ENCODE measurements around the gene LRRC34.

LRRC34 gene

GRCh38 chr3:169838511-169839030, 25.9 kb upstream of the LRRC34 start:
- Histone ChIP-seq H3K27ac (ENCODE audit: low read length) (no peak overlapping the region), H3K9me3 (ENCODE audit: control insufficient read depth, insufficient read depth, low read length) (no peaks in the 10 kb centered on the region), H3K4me3 (ENCODE audit: low read length) (no peak overlapping the region), H3K27me3 (ENCODE audit: control insufficient read depth, insufficient read depth, low read length) (no peaks in the 10 kb centered on the region), H3K36me3 (ENCODE audit: control insufficient read depth, insufficient read depth, low read length) (no peaks in the 10 kb centered on the region), H3K4me1 (ENCODE audit: control insufficient read depth, insufficient read depth, low read length) (no peaks in the 10 kb centered on the region)
- DNase-seq (ENCODE audit: low read depth, low spot score), result no peak
- no CpG with 5 or more reads among the region's 1 CpG for WGBS (ENCODE audit: insufficient coverage, insufficient read length)

- H3K36me3 ChIP-seq (ENCODE audit: control insufficient read depth, insufficient read depth, low read length), result no peaks in the 10 kb centered on the region
- H3K4me1 ChIP-seq (ENCODE audit: control insufficient read depth, insufficient read depth, low read length), result no peaks in the 10 kb centered on the region
- H3K9me3 ChIP-seq (ENCODE audit: control insufficient read depth, insufficient read depth, low read length), result no peaks in the 10 kb centered on the region
- H3K27me3 ChIP-seq (ENCODE audit: control insufficient read depth, insufficient read depth, low read length), result no peaks in the 10 kb centered on the region
- DNase-seq (ENCODE audit: low read depth, low spot score), result no peak
- no peak overlapping the region for H3K27ac ChIP-seq (ENCODE audit: low read length)
- H3K4me3 ChIP-seq (ENCODE audit: low read length), result no peak overlapping the region
- WGBS (ENCODE audit: insufficient coverage, insufficient read length), result no CpG with 5 or more reads among the region's 3 CpGs
These were observed 24.2 kb upstream of the LRRC34 start for GRCh38 chr3:169836942-169837275.

GRCh38 chr3:169836078-169836941, 23.6 kb upstream of the LRRC34 start:
- Histone ChIP-seq H3K9me3 (ENCODE audit: control insufficient read depth, insufficient read depth, low read length) (no peaks in the 10 kb centered on the region), H3K27ac (ENCODE audit: low read length) (no peak overlapping the region), H3K36me3 (ENCODE audit: control insufficient read depth, insufficient read depth, low read length) (no peaks in the 10 kb centered on the region), H3K4me1 (ENCODE audit: control insufficient read depth, insufficient read depth, low read length) (no peaks in the 10 kb centered on the region), H3K4me3 (ENCODE audit: low read length) (no peak overlapping the region), H3K27me3 (ENCODE audit: control insufficient read depth, insufficient read depth, low read length) (no peaks in the 10 kb centered on the region)
- DNase-seq (ENCODE audit: low read depth, low spot score), result no peak
- WGBS (ENCODE audit: insufficient coverage, insufficient read length), result no CpG with 5 or more reads among the region's 5 CpGs

- Histone ChIP-seq H3K36me3 (ENCODE audit: control insufficient read depth, insufficient read depth, low read length) (no peaks in the 10 kb centered on the region), H3K27ac (ENCODE audit: low read length) (no peak overlapping the region), H3K4me3 (ENCODE audit: low read length) (no peak overlapping the region), H3K4me1 (ENCODE audit: control insufficient read depth, insufficient read depth, low read length) (no peaks in the 10 kb centered on the region), H3K27me3 (ENCODE audit: control insufficient read depth, insufficient read depth, low read length) (no peaks in the 10 kb centered on the region), H3K9me3 (ENCODE audit: control insufficient read depth, insufficient read depth, low read length) (no peaks in the 10 kb centered on the region)
- no peak for DNase-seq (ENCODE audit: low read depth, low spot score)
- no CpG with 5 or more reads among the region's 1 CpG for WGBS (ENCODE audit: insufficient coverage, insufficient read length)
These were observed 22.8 kb upstream of the LRRC34 start for GRCh38 chr3:169835533-169835932.

- H3K36me3 ChIP-seq (ENCODE audit: control insufficient read depth, insufficient read depth, low read length), result no peaks in the 10 kb centered on the region
- H3K4me3 ChIP-seq (ENCODE audit: low read length), result no peak overlapping the region
- no peak overlapping the region for H3K27ac ChIP-seq (ENCODE audit: low read length)
- no peaks in the 10 kb centered on the region for H3K27me3 ChIP-seq (ENCODE audit: control insufficient read depth, insufficient read depth, low read length)
- no peak for DNase-seq (ENCODE audit: low read depth, low spot score)
- H3K9me3 ChIP-seq (ENCODE audit: control insufficient read depth, insufficient read depth, low read length), result no peaks in the 10 kb centered on the region
- WGBS (ENCODE audit: insufficient coverage, insufficient read length), result no CpG with 5 or more reads among the region's 4 CpGs
- H3K4me1 ChIP-seq (ENCODE audit: control insufficient read depth, insufficient read depth, low read length), result no peaks in the 10 kb centered on the region
These were observed 15.0 kb upstream of the LRRC34 start for GRCh38 chr3:169827712-169828111.

- Histone ChIP-seq H3K27me3 (ENCODE audit: control insufficient read depth, insufficient read depth, low read length) (no peaks in the 10 kb centered on the region), H3K27ac (ENCODE audit: low read length) (no peak overlapping the region), H3K36me3 (ENCODE audit: control insufficient read depth, insufficient read depth, low read length) (no peaks in the 10 kb centered on the region), H3K4me1 (ENCODE audit: control insufficient read depth, insufficient read depth, low read length) (no peaks in the 10 kb centered on the region), H3K4me3 (ENCODE audit: low read length) (no peak overlapping the region), H3K9me3 (ENCODE audit: control insufficient read depth, insufficient read depth, low read length) (no peaks in the 10 kb centered on the region)
- DNase-seq (ENCODE audit: low read depth, low spot score), result no peak
- WGBS (ENCODE audit: insufficient coverage, insufficient read length), result no CpG with 5 or more reads among the region's 3 CpGs
These were observed 12.6 kb upstream of the LRRC34 start for GRCh38 chr3:169825316-169825715.

- H3K9me3 ChIP-seq (ENCODE audit: control insufficient read depth, insufficient read depth, low read length), result no peaks in the 10 kb centered on the region
- H3K36me3 ChIP-seq (ENCODE audit: control insufficient read depth, insufficient read depth, low read length), result no peaks in the 10 kb centered on the region
- H3K27ac ChIP-seq (ENCODE audit: low read length), result no peak overlapping the region
- H3K27me3 ChIP-seq (ENCODE audit: control insufficient read depth, insufficient read depth, low read length), result no peaks in the 10 kb centered on the region
- H3K4me3 ChIP-seq (ENCODE audit: low read length), result no peak overlapping the region
- H3K4me1 ChIP-seq (ENCODE audit: control insufficient read depth, insufficient read depth, low read length), result no peaks in the 10 kb centered on the region
- DNase-seq (ENCODE audit: low read depth, low spot score), result no peak
- no CpG with 5 or more reads among the region's 6 CpGs for WGBS (ENCODE audit: insufficient coverage, insufficient read length)
These were observed 10.3 kb upstream of the LRRC34 start for GRCh38 chr3:169822983-169823382.

- Histone ChIP-seq H3K9me3 (ENCODE audit: control insufficient read depth, insufficient read depth, low read length) (no peaks in the 10 kb centered on the region), H3K36me3 (ENCODE audit: control insufficient read depth, insufficient read depth, low read length) (no peaks in the 10 kb centered on the region), H3K4me3 (ENCODE audit: low read length) (no peak overlapping the region), H3K27me3 (ENCODE audit: control insufficient read depth, insufficient read depth, low read length) (no peaks in the 10 kb centered on the region), H3K4me1 (ENCODE audit: control insufficient read depth, insufficient read depth, low read length) (no peaks in the 10 kb centered on the region), H3K27ac (ENCODE audit: low read length) (no peak overlapping the region)
- no peak for DNase-seq (ENCODE audit: low read depth, low spot score)
- WGBS (ENCODE audit: insufficient coverage, insufficient read length), result no CpG with 5 or more reads among the region's 20 CpGs
These were observed 9.8 kb upstream of the LRRC34 start for GRCh38 chr3:169822540-169822939.

GRCh38 chr3:169822091-169822490, 9.4 kb upstream of the LRRC34 start:
- H3K27ac ChIP-seq (ENCODE audit: low read length), result no peak overlapping the region
- no peaks in the 10 kb centered on the region for H3K4me1 ChIP-seq (ENCODE audit: control insufficient read depth, insufficient read depth, low read length)
- no peaks in the 10 kb centered on the region for H3K36me3 ChIP-seq (ENCODE audit: control insufficient read depth, insufficient read depth, low read length)
- WGBS (ENCODE audit: insufficient coverage, insufficient read length), result no CpG with 5 or more reads among the region's 15 CpGs
- H3K9me3 ChIP-seq (ENCODE audit: control insufficient read depth, insufficient read depth, low read length), result no peaks in the 10 kb centered on the region
- no peaks in the 10 kb centered on the region for H3K27me3 ChIP-seq (ENCODE audit: control insufficient read depth, insufficient read depth, low read length)
- H3K4me3 ChIP-seq (ENCODE audit: low read length), result no peak overlapping the region
- DNase-seq (ENCODE audit: low read depth, low spot score), result no peak

GRCh38 chr3:169818316-169818715, 5.6 kb upstream of the LRRC34 start:
- no peak for DNase-seq (ENCODE audit: low read depth, low spot score)
- H3K36me3 ChIP-seq (ENCODE audit: control insufficient read depth, insufficient read depth, low read length), result no peaks in the 10 kb centered on the region

More at GRCh38 chr3:169818316-169818715, 5.6 kb upstream of the LRRC34 start:
- Histone ChIP-seq H3K27me3 (ENCODE audit: control insufficient read depth, insufficient read depth, low read length) (no peaks in the 10 kb centered on the region; the same call in 1 of the 2 replicates), H3K4me3 (ENCODE audit: low read length) (no peak overlapping the region), H3K4me1 (ENCODE audit: control insufficient read depth, insufficient read depth, low read length) (no peaks in the 10 kb centered on the region), H3K27ac (ENCODE audit: low read length) (no peak overlapping the region), H3K9me3 (ENCODE audit: control insufficient read depth, insufficient read depth, low read length) (no peaks in the 10 kb centered on the region)
- WGBS (ENCODE audit: insufficient coverage, insufficient read length), result no CpG with 5 or more reads among the region's 2 CpGs
